SJSA1 (cell line): ENCODE results near the gene CFTR. TPM values are rescaled to one million over a fixed set of nuclear protein-coding genes. Genes with fewer than 3 reads are reported as not detected.

Source experiments
- DNase-seq, 2 experiments: peaks; one replicate each; pipeline ENCODE4 v3.0.0-alpha.2; 2015 to 2020; ENCODE audit warnings: low spot score in 2 of 2, low read depth in 1 of 2
- H3K27ac ChIP-seq: fragments of 250-450 bp; sonication (Bioruptor Pico); 2 replicates; pipeline ENCODE4 v1.5.1; 2020; ENCODE audit warnings: mild to moderate bottlenecking, moderate library complexity
- H3K27me3 ChIP-seq: fragments of 250-450 bp; sonication (Bioruptor Pico); replicated peaks from 2 replicates; pipeline ENCODE4 v1.5.1; 2020; ENCODE audit warnings: mild to moderate bottlenecking, moderate library complexity
- H3K36me3 ChIP-seq: fragments of 250-450 bp; sonication (Bioruptor Pico); 2 replicates; pipeline ENCODE4 v1.5.1; 2020; ENCODE audit warnings: mild to moderate bottlenecking
- H3K4me1 ChIP-seq: fragments of 250-450 bp; sonication (Bioruptor Pico); replicated peaks from 2 replicates; pipeline ENCODE4 v1.6.1; 2021; ENCODE audit warnings: mild to moderate bottlenecking
- H3K4me3 ChIP-seq: fragments of 250-450 bp; sonication (Bioruptor Pico); 2 replicates; pipeline ENCODE4 v1.5.1; 2020; ENCODE audit warnings: mild to moderate bottlenecking
- H3K9me3 ChIP-seq: fragments of 250-450 bp; sonication (Bioruptor Pico); replicated peaks from 2 replicates; pipeline ENCODE4 v1.5.1; 2020; ENCODE audit warnings: mild to moderate bottlenecking
- total RNA-seq: library from RNA; depleted of rRNA; stranded (reverse); fragments of >200 nt; shearing (Covaris generic); gene quantifications from 2 replicates; pipeline ENCODE4 v1.2.3, GENCODE V29; 2014

CFTR gene
- total RNA-seq, 1 experiment from 2014 or later: 0.08 TPM

DNA sequence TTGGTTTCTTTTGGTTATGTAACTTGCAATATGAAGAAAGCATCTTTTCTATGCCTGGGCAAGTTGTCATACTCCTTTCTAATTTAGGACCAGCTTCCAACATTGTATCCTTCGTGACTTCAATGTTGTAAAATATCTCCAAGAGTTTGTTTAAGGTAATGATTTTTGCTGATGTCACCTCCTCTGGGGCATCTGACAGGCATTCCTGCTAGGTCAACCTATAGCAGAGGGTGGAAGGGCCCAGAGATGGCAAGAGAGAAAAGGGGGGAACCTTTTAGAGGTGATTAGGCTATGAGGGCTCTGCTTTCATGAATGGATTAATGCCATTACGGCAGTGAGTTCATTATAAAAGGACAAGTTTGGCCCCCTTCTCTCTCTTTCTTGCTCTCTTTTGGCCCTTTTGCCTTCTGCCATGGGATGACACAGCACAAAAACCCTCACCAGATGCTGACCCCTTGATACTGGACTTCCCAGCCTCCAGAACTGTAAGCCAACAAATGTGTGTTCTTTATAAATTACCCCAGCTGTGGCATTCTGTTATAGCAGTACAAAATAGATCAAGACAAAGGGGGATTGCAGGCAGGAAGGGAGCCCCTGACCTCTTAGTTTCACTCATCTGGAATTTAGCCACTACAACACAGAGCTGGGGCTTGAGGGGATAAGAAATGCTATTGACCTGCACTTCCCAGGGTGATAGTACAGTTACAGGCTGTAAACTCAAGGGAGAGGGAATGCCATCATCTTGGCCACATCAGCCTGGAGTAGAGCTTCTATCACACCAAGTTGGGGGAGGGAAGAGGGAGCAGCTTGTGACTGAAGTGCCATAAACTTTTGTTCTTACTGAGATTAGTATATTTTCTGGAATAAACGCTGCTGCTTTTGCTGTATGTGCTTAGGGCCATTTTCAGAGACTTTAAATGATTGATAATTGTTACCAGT lies 195.9 kb downstream of the CFTR start:
- Histone ChIP-seq H3K36me3 (no peaks in the 10 kb centered on the region), H3K27me3 (peaks cover 27% of the 10 kb centered on the region), H3K27ac (no peak overlapping the region), H3K4me3 (no peak overlapping the region), H3K9me3 (no peaks in the 10 kb centered on the region), H3K4me1 (no peaks in the 10 kb centered on the region)
- no peak for DNase-seq

DNA sequence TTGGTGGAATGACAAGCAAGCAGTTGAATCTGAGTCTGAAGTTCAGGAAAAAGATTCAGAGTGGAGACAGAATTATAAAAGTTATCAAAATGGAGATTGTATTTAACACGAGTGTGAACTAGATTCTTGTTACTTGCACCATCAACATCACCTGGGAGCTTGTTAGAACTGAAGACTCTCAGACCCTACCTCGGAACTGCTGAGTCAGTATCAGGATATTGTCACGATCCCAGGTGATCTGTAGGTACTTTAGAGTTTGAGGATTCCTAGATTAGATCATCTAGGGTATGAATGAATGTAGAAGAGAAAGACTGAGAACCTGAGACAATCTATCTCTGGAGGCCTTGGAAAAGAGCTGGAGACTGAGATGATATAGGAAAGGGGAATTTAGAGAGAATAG lies 199.3 kb downstream of the CFTR start:
- Histone ChIP-seq H3K27me3 (peaks cover 27% of the 10 kb centered on the region), H3K4me1 (no peaks in the 10 kb centered on the region), H3K36me3 (no peaks in the 10 kb centered on the region), H3K27ac (no peak overlapping the region), H3K4me3 (no peak overlapping the region), H3K9me3 (no peaks in the 10 kb centered on the region)
- DNase-seq: no peak

DNA sequence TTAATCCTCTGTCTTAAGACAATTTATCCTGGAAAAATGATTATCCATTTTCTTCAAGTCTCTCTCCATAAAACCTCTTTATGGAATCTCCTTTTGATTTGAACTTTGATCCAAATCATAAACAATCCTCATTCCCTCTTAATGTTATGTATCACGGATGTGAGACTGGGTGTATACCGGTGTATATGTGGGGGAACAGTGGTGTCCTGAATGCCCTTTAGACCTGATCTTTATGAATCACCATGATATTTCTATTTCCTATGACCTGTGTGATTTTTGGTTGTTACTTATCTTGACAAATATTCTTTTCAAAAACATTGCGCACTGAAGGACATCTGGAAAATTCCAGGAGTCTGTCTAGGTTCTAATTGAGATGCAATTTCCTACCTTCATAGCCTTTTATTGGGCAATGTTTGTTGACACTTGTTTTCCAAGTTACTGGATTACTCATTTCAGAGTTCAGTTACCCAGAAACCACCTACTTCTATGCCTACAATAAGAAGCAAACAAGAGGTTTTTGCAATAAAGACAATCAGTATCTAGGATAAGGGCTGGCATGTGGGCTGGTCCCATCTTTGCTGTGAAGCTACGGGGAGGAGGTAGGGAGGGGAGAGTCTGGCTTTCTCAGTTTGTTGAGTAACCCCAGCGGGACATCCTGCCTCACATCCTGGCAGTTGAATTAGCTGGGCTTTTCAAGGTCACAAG lies 203.0 kb downstream of the CFTR start:
- peaks cover 16% of the 10 kb centered on the region for H3K27me3 ChIP-seq
- DNase-seq: no peak
- H3K4me1 ChIP-seq: no peaks in the 10 kb centered on the region
- no peaks in the 10 kb centered on the region for H3K9me3 ChIP-seq
- no peak overlapping the region for H3K4me3 ChIP-seq
- no peak overlapping the region for H3K27ac ChIP-seq
- no peaks in the 10 kb centered on the region for H3K36me3 ChIP-seq

DNA sequence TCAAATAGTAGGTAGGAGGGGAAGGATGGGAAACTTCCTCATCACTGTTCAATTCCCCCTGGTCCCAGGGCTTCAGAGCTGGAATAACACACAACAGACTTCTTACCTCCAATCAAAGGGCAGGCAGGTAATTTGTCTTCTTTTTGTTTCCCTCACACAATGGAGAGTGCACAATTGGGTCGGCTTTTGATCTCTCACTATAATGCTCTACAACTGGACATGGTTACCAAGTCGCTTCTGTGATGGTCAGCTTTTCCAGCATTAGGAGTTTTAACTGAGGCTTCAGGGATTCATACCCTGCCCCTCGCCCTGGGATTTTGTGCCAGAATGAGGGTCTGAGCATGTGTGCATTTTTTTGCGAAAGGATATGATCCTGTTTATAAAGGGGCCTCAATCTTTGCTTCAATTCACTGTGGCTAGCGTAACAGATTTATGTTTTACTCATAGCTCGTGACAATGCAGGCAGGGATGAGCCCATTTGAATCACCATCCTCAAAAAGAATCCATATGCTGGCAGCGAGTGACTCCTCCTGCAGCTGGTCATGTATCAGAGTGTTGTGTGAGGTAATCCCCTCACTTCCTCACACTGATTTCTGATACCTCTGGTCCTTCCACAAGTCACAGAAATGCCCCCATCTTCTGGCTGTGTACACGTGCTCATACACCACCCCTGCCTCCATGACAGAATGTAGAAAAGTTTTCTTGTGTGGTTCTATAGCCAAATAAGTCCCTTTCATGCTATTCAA lies 203.8 kb downstream of the CFTR start:
- H3K36me3 ChIP-seq: no peaks in the 10 kb centered on the region
- no peak for DNase-seq

DNA sequence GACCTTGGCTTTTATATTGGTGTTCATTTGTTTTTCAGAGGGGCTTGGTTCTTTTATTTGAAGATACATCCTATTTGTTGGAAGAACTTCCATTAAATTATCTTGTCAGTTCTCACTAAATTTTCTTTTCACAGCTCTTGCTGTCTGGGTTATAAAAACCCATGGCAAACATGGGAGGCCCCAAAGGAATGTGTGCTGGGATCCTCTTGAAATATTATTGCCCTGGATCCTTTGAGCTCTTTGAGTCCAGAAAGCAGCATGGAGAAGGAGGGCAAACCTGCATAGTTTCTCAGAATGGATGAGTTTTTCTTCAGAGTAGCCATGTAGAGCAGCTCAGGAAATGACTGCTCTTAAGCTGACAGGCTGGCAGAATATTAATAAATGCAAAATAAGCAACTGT lies 206.0 kb downstream of the CFTR start:
- no peak overlapping the region for H3K27ac ChIP-seq
- no peak overlapping the region for H3K4me3 ChIP-seq
- no peaks in the 10 kb centered on the region for H3K36me3 ChIP-seq
- DNase-seq: no peak
- no peaks in the 10 kb centered on the region for H3K9me3 ChIP-seq
- no peaks in the 10 kb centered on the region for H3K4me1 ChIP-seq
- peaks cover 2% of the 10 kb centered on the region; the same call in 1 of the 2 replicates for H3K27me3 ChIP-seq

More for the DNA sequence above, 203.8 kb downstream of the CFTR start:
- H3K27me3 ChIP-seq: peaks cover 12% of the 10 kb centered on the region
- no peaks in the 10 kb centered on the region for H3K9me3 ChIP-seq
- no peak overlapping the region for H3K27ac ChIP-seq
- no peak overlapping the region for H3K4me3 ChIP-seq
- no peaks in the 10 kb centered on the region for H3K4me1 ChIP-seq

DNA sequence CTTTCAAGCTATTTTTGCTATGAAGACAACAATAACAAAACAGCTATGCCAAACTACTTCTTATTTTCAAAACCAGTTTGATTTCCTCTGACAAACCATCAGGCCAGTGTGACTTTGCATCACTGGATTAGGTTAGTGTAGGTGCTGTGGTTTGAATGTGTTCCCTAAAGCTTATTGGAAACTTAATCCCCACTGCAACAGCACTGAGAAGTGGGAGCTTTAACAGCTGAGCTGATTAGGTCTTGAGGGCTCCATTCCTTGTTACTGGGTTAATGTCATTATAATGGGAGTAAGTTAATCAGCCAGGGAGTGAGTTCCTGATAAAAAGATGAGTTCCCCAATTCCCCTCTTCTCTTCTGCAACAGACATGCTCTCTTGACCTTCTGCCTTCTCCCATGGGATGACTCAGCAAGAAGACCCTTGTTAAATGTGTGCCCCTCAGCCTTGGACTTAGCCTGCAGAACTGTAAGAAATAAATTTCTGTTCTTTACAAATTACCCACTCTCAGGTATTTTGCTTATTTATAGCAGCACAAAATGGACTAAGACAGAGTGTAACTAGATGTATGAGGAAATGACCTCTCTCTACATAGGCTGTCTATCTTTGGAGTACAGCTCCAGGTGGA lies 206.6 kb downstream of the CFTR start:
- Histone ChIP-seq H3K4me3 (no peak overlapping the region), H3K27ac (no peak overlapping the region), H3K27me3 (0 out of 2 replicates have a peak, but pooled peaks cover 2% of the 10 kb centered on the region), H3K9me3 (no peaks in the 10 kb centered on the region), H3K4me1 (no peaks in the 10 kb centered on the region), H3K36me3 (no peaks in the 10 kb centered on the region)
- no peak for DNase-seq

DNA sequence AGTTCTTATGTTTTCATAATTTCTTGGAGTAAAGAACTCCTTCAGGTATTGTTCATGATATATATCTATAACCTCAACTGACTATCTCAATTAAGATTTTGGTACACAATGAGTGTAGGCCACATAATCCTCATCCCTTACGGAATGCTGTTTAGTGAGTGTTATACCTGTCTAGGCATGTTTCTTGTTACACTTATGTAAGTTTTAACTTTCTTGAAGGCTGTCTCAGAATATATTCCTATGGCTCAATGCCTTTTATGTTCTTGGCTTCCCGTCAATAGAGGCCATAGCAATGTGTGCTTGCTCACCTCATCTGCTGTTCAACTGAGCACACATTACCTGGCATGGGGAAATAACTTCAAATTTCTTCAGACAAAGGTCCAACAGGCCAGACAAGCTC lies 208.3 kb downstream of the CFTR start:
- no peaks in the 10 kb centered on the region for H3K27me3 ChIP-seq
- DNase-seq: no peak
- no peak overlapping the region for H3K4me3 ChIP-seq
- H3K4me1 ChIP-seq: no peaks in the 10 kb centered on the region
- no peaks in the 10 kb centered on the region for H3K9me3 ChIP-seq
- H3K36me3 ChIP-seq: no peaks in the 10 kb centered on the region
- H3K27ac ChIP-seq: no peak overlapping the region

DNA sequence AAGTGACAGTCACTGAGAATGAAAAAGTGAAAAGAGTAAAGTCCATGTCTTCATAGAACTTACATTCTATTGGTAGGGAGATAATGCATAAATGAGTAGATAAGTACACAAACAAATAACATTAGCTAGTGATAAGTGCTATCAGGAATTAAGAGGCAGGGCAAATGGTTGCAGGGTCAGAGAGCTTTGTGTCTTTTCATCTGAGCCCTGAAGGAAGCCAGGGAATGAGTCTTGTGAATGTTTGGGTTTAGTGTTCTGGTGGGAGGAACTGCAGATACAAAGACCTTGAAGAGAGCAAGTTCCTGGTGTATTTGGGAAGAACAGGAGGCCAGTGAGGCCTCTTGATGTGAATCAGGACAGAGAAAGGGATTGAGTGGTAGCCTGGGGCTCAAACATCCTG lies 209.6 kb downstream of the CFTR start:
- Histone ChIP-seq H3K27ac (no peak overlapping the region), H3K4me3 (no peak overlapping the region), H3K9me3 (no peaks in the 10 kb centered on the region), H3K36me3 (no peaks in the 10 kb centered on the region), H3K27me3 (no peaks in the 10 kb centered on the region), H3K4me1 (no peaks in the 10 kb centered on the region)
- DNase-seq: no peak

DNA sequence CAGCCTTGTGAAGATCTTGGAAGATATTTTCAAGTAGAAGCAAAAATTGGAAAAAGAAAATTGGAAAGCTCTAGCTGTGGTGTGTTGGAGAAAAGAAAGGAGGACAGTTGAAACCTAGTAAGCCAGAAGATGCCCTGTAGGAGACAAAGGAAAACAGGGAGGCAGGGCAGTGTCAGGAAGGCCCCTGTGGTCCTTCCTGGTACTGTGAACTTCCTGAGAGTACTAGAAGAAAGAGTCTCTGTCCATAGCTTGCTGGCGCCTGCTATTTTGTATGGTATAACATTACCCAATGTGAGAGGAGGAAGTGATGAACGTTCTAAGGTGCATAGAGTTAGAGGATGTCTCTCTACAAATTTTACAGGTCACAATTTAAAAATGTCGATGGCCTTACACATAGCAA lies 210.3 kb downstream of the CFTR start:
- DNase-seq: no peak
- H3K9me3 ChIP-seq: no peaks in the 10 kb centered on the region
- H3K27ac ChIP-seq: no peak overlapping the region
- H3K27me3 ChIP-seq: no peaks in the 10 kb centered on the region
- no peak overlapping the region for H3K4me3 ChIP-seq
- no peaks in the 10 kb centered on the region for H3K36me3 ChIP-seq
- no peaks in the 10 kb centered on the region for H3K4me1 ChIP-seq

DNA sequence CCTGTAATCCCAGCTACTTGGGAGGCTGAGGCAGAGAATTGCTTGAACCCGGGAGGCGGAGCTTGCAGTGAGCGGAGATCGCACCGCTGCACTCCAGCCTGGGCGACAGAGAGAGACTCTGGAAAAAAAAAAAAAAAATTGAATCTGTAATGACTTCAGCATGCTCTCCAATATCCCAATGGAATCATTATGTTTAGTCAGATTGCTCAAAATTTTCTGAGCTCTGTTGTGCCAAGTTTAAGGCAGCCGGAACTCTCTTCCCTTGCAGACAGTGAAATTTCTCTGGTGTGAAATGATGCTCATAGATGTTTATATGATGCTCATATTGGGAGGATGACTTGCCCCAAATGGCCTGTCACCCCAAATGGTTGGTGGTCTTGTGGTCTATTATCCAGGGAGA lies 212.5 kb downstream of the CFTR start:
- H3K27ac ChIP-seq: no peak overlapping the region
- no peaks in the 10 kb centered on the region for H3K9me3 ChIP-seq
- no peaks in the 10 kb centered on the region for H3K27me3 ChIP-seq
- H3K36me3 ChIP-seq: no peaks in the 10 kb centered on the region
- H3K4me1 ChIP-seq: no peaks in the 10 kb centered on the region
- DNase-seq: no peak
- no peak overlapping the region for H3K4me3 ChIP-seq

DNA sequence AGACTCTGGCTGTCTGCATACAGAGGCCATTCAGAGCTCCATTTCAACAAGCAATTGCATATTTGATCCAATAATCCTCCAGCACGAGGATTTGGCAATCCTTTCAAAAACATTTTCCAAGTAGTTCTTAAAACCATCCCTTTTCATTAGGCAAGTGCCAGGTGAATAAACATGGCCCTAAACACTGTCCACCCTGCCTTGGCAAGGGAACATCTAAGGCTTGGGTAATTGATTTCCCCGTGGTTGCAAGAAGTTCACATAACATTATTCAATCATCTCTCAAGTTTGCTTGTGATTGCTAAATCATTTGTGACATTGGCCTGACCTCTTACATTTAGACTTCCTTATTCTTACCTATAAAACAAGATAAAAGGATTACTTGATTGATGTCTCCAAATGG lies 218.2 kb downstream of the CFTR start:
- Histone ChIP-seq H3K27me3 (0 out of 2 replicates have a peak, but pooled peaks cover 3% of the 10 kb centered on the region), H3K27ac (no peak overlapping the region), H3K4me3 (no peak overlapping the region), H3K36me3 (no peaks in the 10 kb centered on the region), H3K9me3 (no peaks in the 10 kb centered on the region), H3K4me1 (no peaks in the 10 kb centered on the region)
- DNase-seq: no peak

DNA sequence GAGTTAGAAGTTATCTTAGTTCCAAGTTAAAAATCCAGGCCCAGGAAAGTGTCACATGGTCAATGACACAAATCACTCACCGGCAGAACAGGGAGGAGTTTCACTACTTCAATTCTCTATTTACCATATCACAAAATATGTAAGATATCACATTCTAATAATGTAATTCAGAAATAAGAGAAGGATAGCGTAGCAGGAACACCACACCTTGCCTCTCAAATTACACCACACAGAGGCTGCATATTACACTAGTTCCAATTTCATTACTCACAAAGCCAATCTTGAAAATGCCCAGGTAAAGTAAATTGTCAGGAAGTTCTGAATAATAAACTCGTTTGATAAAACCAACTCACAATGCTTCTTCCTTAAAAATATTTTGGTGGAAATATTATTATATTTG lies 224.2 kb downstream of the CFTR start:
- Histone ChIP-seq H3K27ac (no peak overlapping the region), H3K36me3 (no peaks in the 10 kb centered on the region)

DNA sequence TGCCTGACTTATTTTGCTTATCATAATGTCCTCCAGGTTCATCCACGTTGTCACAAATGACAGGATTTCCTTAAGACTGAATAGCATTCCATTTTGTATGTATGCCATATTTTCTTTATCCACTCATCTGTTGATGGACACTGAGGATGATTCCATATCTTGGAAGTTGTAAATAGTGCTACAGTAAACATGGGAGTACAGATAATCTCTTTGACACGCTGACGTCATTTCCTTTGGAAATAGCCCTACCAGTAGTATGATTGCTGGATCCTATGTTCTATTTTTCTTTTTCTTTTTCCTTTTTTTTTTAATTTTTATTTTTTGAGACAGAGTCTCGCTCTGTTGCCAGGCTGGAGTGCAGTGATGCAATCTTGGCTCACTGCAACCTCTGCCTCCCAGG lies 225.8 kb downstream of the CFTR start:
- no peak for DNase-seq
- no peak overlapping the region for H3K27ac ChIP-seq
- H3K9me3 ChIP-seq: no peaks in the 10 kb centered on the region
- H3K27me3 ChIP-seq: 0 out of 2 replicates have a peak, but pooled peaks cover 3% of the 10 kb centered on the region
- no peaks in the 10 kb centered on the region for H3K4me1 ChIP-seq
- no peaks in the 10 kb centered on the region for H3K36me3 ChIP-seq
- no peak overlapping the region for H3K4me3 ChIP-seq

More for the DNA sequence above, 224.2 kb downstream of the CFTR start:
- Histone ChIP-seq H3K4me3 (no peak overlapping the region), H3K4me1 (no peaks in the 10 kb centered on the region), H3K27me3 (0 out of 2 replicates have a peak, but pooled peaks cover 3% of the 10 kb centered on the region), H3K9me3 (no peaks in the 10 kb centered on the region)
- no peak for DNase-seq
